ENCODE measurements around the gene SEMA6D. TPM values are rescaled to one million over a fixed set of nuclear protein-coding genes. Genes with fewer than 3 reads are reported as not detected.

SEMA6D gene
- polyA plus RNA-seq, 1 donor (not counting 4 experiments of a cell fraction or from before 2014, with no cell fraction given) = 0.67 TPM

DNA sequence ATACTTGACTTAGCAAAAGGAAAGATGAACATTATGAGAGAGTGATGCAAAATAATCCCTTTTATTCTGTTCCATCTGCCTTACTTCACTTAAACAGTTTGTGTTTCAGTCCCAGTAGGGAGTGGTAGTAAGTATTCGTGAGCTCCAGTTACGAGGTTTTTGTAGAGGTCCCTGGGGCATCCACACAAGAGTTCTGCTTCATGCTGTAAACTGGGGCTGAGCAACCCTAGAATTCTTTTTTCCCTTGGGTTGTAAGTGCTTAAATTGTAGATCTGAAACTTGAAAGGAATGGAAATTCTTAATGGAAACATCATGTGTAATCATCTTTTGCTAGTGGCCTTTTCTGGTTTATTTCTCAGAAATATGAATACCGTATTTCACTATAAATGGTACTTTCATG lies 79.5 kb downstream of the SEMA6D start:
- no peak overlapping the region for H3K4me3 ChIP-seq (ENCODE audit: control insufficient read depth in 2 of 3, extremely low read depth in 1 of 3, insufficient read depth in 2 of 3, low read depth in 1 of 3, low read length in 3 of 3)
- DNase-seq (ENCODE audit: low read depth, low spot score) (no peak), FAIRE-seq (no peak)
- H3K9me1 ChIP-seq (ENCODE audit: control insufficient read depth, extremely low read depth, insufficient read depth, low read length) = no peaks in the 10 kb centered on the region
- H3K9me3 ChIP-seq (ENCODE audit: control insufficient read depth, low read depth, low read length) = no peaks in the 10 kb centered on the region
- no peak overlapping the region for H3K4me2 ChIP-seq (ENCODE audit: control insufficient read depth, extremely low read depth, insufficient read depth, low read depth, low read length)
- H3K79me2 ChIP-seq (ENCODE audit: control insufficient read depth, insufficient read depth, low read length) = no peaks in the 10 kb centered on the region
- no peak overlapping the region for H3K27ac ChIP-seq (ENCODE audit: control insufficient read depth, insufficient read depth, low read length)
- TF ChIP-seq EZH2 (IDR thresholded peaks at IDR 0.05; ENCODE audit: low read length) (no peak), CTCF (optimal IDR thresholded peaks at IDR 0.05 in 1 of 3, IDR thresholded peaks at IDR 0.05 in 1 of 3, conservative IDR thresholded peaks at IDR 0.05 in 1 of 3; ENCODE audit: extremely low read depth in 1 of 3, insufficient read depth in 2 of 3, low read length in 3 of 3) (no peak)
- H3K9ac ChIP-seq (ENCODE audit: control insufficient read depth, extremely low read depth, insufficient read depth, low read length) = no peak overlapping the region
- no peaks in the 10 kb centered on the region for H3K27me3 ChIP-seq (ENCODE audit: control insufficient read depth, extremely low read depth, insufficient read depth, low read length)
- H2AFZ ChIP-seq (ENCODE audit: control insufficient read depth, low read length) = no peak overlapping the region
- peaks cover 34% of the 10 kb centered on the region for H3K4me1 ChIP-seq (ENCODE audit: control insufficient read depth, extremely low read depth, insufficient read depth, low read length)
- no peaks in the 10 kb centered on the region for H3K36me3 ChIP-seq (ENCODE audit: control insufficient read depth in 2 of 2, extremely low read depth in 1 of 2, insufficient read depth in 2 of 2, low read length in 2 of 2)
- dilution Hi-C loops (cut with MboI; ENCODE audit: extremely low pct_ligation_motif_present, low sequenced_read_pairs) = no loop called here
- no peaks in the 10 kb centered on the region for H4K20me1 ChIP-seq (ENCODE audit: control insufficient read depth, extremely low read depth, insufficient read depth, low read length)

DNA sequence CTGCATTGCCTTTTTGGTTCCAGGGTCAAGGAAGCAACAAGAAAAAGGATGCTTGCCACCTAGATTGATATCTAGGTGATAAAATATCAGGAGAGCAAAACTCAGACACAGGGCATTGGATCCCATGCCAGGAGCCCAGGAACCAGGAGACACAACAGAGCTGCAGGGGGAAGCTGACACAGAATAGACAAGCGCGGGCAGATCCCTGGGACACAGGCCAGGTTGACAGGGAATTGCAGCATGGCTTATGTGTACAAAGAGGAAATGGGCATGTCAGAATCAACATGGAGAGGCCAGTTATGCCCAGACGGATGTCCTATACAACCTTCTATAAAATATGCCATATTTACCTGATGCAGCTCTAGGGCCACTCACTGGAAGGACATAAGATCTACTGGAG lies 84.2 kb downstream of the SEMA6D start:
- no peak overlapping the region for H3K4me3 ChIP-seq (ENCODE audit: control insufficient read depth in 2 of 3, extremely low read depth in 1 of 3, insufficient read depth in 2 of 3, low read depth in 1 of 3, low read length in 3 of 3)
- H3K79me2 ChIP-seq (ENCODE audit: control insufficient read depth, insufficient read depth, low read length) = no peaks in the 10 kb centered on the region
- peak overlapping the region; percentile 77 for H3K27ac ChIP-seq (ENCODE audit: control insufficient read depth, insufficient read depth, low read length)
- H3K4me2 ChIP-seq (ENCODE audit: control insufficient read depth, extremely low read depth, insufficient read depth, low read depth, low read length) = peak overlapping the region; percentile 26
- no peaks in the 10 kb centered on the region for H4K20me1 ChIP-seq (ENCODE audit: control insufficient read depth, extremely low read depth, insufficient read depth, low read length)
- FAIRE-seq (peak; percentile 98), DNase-seq (ENCODE audit: low read depth, low spot score) (no peak)
- H3K9me1 ChIP-seq (ENCODE audit: control insufficient read depth, extremely low read depth, insufficient read depth, low read length) = no peaks in the 10 kb centered on the region
- peak overlapping the region; percentile 90 for H2AFZ ChIP-seq (ENCODE audit: control insufficient read depth, low read length)
- dilution Hi-C loops (cut with MboI; ENCODE audit: extremely low pct_ligation_motif_present, low sequenced_read_pairs) = no loop called here
- no peaks in the 10 kb centered on the region for H3K9me3 ChIP-seq (ENCODE audit: control insufficient read depth, low read depth, low read length)
- H3K9ac ChIP-seq (ENCODE audit: control insufficient read depth, extremely low read depth, insufficient read depth, low read length) = no peak overlapping the region
- peaks cover 36% of the 10 kb centered on the region for H3K4me1 ChIP-seq (ENCODE audit: control insufficient read depth, extremely low read depth, insufficient read depth, low read length)
- H3K27me3 ChIP-seq (ENCODE audit: control insufficient read depth, extremely low read depth, insufficient read depth, low read length) = no peaks in the 10 kb centered on the region
- TF ChIP-seq CTCF (optimal IDR thresholded peaks at IDR 0.05 in 1 of 3, IDR thresholded peaks at IDR 0.05 in 1 of 3, conservative IDR thresholded peaks at IDR 0.05 in 1 of 3; ENCODE audit: extremely low read depth in 1 of 3, insufficient read depth in 2 of 3, low read length in 3 of 3) = no peak
- TF ChIP-seq EZH2 (IDR thresholded peaks at IDR 0.05; ENCODE audit: low read length) = no peak
- no peaks in the 10 kb centered on the region for H3K36me3 ChIP-seq (ENCODE audit: control insufficient read depth in 2 of 2, extremely low read depth in 1 of 2, insufficient read depth in 2 of 2, low read length in 2 of 2)
